NCI-H1105 treated with DMSO at 0.1 percent for 48 hours (cell line): ENCODE data around the gene MBD2.
"Not testable (repeated sequence)": the region's sequence is repeated elsewhere in the genome, so short reads cannot be mapped to it uniquely, and the experiment has no call there.

Source experiments
- DNase-seq: peaks from one replicate; lab custom pipeline; 2025; lab: John Stamatoyannopoulos, UW

The MBD2 gene

GRCh38 chr18:54148678-54149077 is 75.8 kb downstream of the MBD2 start:
- DNase-seq, result no peak

- no peak for DNase-seq
These were observed 76.3 kb downstream of the MBD2 start for GRCh38 chr18:54148151-54148550.

GRCh38 chr18:54147439-54147838 is 77.0 kb downstream of the MBD2 start:
- DNase-seq, result no peak

- no peak for DNase-seq
These were observed 83.3 kb downstream of the MBD2 start for GRCh38 chr18:54141041-54141608.

- no peak for DNase-seq
These were observed 83.8 kb downstream of the MBD2 start for GRCh38 chr18:54140641-54141040.

- DNase-seq, result no peak
These were observed 89.3 kb downstream of the MBD2 start for GRCh38 chr18:54135216-54135615.

GRCh38 chr18:54134053-54134452 is 90.4 kb downstream of the MBD2 start:
- no peak for DNase-seq

- DNase-seq, result no peak
These were observed 93.8 kb downstream of the MBD2 start for GRCh38 chr18:54130631-54131030.

GRCh38 chr18:54130177-54130576 is 94.3 kb downstream of the MBD2 start:
- DNase-seq, result no peak

- DNase-seq, result no peak
These were observed 94.9 kb downstream of the MBD2 start for GRCh38 chr18:54129448-54130067.

- DNase-seq, result peak; percentile 47
These were observed 96.6 kb downstream of the MBD2 start for GRCh38 chr18:54127759-54128378.

- no peak for DNase-seq
These were observed 99.0 kb downstream of the MBD2 start for GRCh38 chr18:54125429-54125828.

GRCh38 chr18:54123720-54124440 is 100.6 kb downstream of the MBD2 start:
- not testable (repeated sequence) for DNase-seq

GRCh38 chr18:54119524-54120019 is 104.9 kb downstream of the MBD2 start:
- peak; percentile 80 for DNase-seq

- DNase-seq, result no peak
These were observed 106.4 kb downstream of the MBD2 start for GRCh38 chr18:54117853-54118773.

- no peak for DNase-seq
These were observed 107.8 kb downstream of the MBD2 start for GRCh38 chr18:54116541-54117257.

GRCh38 chr18:54112356-54112755 is 112.1 kb downstream of the MBD2 start:
- no peak for DNase-seq

- no peak for DNase-seq
These were observed 115.3 kb downstream of the MBD2 start for GRCh38 chr18:54109131-54109683.

- DNase-seq, result no peak
These were observed 122.3 kb downstream of the MBD2 start for GRCh38 chr18:54102123-54102522.
